Measurements from ENCODE around the gene LENEP.

GRCh38 chr1:154972517-154973343, 20.7 kb upstream of the LENEP start:
- TF ChIP-seq ARNT (IDR thresholded peaks at IDR 0.05) (no peak), FOXA1 (IDR thresholded peaks at IDR 0.05) (no peak), FOXM1 (IDR thresholded peaks at IDR 0.05; ENCODE audit: borderline replicate concordance) (no peak), TARDBP (IDR thresholded peaks at IDR 0.05) (no peak), ELF4 (IDR thresholded peaks at IDR 0.05) (no peak), CTBP1 (IDR thresholded peaks at IDR 0.05; ENCODE audit: borderline replicate concordance) (no peak), SUZ12 (IDR thresholded peaks at IDR 0.05) (no peak), FOXK2 (IDR thresholded peaks at IDR 0.05) (no peak), SP1 (IDR thresholded peaks at IDR 0.05) (no peak), BHLHE40 (IDR thresholded peaks at IDR 0.05; ENCODE audit: borderline replicate concordance) (no peak), ZNF384 (IDR thresholded peaks at IDR 0.05) (no peak)

All from HEK293T (cell line).